NCI-H524 (cell line): ENCODE results near the gene C1orf174.

Experiments used
- DNase-seq, 2 experiments: peaks; one replicate each; lab custom pipeline; 2025; lab: John Stamatoyannopoulos, UW

Gene C1orf174

DNA sequence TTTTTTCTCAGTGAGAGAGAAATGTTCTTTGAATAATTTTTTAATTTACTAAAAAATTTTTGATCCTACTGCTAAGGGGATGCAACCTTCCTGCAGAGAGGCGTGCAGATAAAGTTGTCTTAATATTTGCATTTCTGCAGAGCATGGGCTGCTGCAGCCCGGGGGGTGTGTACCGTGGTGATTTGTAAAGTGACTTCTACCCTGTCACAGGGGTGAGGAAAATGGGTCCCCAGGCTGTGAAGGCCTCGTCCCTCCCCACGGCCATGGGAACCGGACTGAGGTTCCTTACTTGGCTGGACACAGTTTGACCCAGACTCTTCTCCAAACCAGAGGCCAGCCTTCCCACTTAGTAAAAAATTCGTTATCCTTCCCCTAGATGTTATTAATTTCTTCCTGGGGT is 9.5 kb upstream of the C1orf174 start:
- no peak for DNase-seq

DNA sequence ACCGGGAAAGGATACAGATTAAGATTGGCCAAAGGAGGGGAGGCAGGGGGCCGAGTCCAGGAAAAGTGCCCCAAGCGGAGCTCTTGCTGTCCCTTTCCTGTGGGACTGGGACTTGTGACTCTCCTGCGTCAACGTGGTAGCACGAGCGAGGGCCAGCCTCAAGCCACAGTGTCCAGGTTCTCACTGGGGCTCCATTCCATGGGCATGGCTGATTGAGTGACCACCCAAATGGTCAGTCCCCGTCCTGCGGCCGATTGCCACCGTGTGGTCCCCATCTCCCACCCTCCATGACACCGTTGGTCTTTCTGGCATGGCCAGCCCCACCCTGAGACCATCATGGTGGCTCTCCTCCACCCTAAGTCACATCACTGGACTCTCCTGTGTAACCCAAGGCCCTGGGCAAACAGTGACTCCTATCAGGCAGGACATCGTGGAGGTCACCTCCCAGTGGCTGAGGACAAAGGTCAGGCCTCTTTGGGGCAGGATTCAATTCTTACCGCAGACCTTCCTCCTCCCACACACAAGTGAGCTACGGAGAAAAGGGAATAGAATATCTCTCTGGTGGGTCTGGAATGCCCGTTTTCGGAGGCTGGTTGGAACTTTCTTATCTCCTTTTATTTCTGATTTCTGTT is 8.9 kb upstream of the C1orf174 start:
- no peak for DNase-seq

DNA sequence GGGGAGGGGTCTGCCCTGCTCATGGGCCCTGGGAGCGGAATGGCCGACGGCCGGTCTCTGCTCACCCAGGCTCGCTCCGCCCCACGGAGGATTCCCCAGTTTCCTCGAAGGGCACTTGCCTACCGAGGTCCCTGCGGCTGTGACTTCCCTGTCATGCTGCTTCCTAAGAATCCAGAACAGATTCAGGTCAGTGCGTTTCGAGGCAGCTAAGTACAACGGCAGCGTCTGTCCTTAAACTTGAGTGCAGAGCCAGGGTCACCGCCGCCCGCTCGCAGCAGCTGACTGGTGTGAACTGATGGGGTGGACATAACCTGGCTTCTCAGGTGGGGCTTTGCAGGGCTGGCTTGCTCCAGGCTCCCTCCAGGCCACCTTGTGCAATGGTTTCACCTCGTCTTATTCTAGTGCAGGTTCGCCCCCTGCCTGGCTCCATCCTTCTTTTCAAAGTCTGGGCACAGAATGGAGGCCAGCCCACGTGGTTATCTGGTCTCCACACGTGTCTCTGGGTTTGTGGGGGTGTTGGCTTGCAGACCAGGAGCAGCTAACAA is 7.6 kb upstream of the C1orf174 start:
- no peak for DNase-seq

DNA sequence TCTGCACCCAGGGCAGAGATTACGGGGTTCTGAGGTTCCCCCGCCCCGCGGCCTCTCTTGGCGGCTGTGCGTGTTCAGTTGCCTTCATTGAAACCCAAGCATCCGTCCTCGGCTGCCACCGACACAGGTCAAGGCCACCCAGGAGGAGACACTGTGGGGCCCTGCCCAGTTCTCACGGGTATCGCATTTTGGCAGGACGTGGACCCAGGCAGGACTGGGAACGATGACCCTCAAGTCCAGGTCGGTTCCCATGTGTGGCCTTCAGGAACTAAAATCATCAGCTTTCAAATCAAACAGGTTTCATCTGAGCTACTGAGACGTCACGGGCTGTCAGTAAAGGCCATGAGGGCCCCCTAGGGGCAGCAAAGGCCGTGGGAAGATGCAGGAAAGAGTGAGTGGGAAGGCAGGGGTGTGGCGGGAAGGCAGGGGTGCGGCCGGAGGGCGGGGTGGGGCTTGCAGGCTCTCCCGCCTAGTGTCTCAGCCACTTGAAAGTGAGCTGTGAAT is 7.0 kb upstream of the C1orf174 start:
- peak in 1 of 2 experiments; percentile 13 for DNase-seq

DNA sequence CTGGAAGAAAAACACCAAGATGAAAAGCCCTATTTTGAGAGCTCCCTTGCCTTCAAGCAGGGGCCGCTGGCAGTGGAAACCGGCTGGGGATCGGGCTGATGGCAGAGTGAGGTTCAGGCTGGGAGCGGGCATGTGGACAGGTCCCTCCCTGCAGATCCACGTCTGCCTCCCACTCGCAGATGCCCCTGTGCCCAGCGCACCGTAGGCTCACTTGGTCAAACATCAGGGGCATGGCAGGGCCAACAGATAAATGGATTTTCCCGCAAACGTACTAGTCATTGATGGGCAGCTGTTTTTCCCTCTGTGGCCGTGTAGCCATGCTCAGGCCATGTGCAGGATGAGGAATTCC is 6.6 kb upstream of the C1orf174 start:
- no peak for DNase-seq

DNA sequence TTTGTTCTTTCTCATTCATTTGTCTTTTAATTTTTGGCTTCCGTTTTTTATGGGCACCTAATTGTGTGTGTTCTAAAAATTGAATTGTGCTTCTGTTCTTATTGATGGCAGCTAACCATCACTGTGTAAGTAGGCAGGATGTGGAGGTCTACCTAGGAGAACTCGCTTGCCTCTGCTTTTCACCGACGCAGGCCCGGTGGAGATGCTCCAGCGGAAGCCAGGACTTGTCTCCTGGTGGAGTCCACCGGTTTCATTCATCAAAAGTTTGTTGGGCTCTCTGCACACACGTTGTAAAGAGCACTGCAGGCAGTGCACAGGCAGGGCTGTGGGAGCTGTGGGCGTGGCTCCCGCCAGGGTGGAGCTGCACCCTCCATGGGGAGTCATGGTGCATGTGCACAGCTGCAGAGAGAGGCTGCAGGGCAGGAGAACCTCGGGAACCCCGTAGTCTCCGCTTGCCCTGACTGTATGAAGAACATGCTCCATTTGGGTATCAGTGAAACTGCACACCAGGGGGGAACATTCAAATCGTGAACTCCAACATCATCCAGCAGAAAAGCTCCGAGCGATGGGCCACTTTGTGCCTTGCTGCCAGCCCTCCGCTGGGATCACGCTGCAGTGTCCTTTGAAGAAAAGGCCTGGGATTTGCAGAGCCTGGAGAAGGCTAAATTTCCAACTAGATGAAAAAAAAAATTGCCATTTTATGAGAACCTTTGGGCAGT is 6.0 kb upstream of the C1orf174 start:
- no peak for DNase-seq

DNA sequence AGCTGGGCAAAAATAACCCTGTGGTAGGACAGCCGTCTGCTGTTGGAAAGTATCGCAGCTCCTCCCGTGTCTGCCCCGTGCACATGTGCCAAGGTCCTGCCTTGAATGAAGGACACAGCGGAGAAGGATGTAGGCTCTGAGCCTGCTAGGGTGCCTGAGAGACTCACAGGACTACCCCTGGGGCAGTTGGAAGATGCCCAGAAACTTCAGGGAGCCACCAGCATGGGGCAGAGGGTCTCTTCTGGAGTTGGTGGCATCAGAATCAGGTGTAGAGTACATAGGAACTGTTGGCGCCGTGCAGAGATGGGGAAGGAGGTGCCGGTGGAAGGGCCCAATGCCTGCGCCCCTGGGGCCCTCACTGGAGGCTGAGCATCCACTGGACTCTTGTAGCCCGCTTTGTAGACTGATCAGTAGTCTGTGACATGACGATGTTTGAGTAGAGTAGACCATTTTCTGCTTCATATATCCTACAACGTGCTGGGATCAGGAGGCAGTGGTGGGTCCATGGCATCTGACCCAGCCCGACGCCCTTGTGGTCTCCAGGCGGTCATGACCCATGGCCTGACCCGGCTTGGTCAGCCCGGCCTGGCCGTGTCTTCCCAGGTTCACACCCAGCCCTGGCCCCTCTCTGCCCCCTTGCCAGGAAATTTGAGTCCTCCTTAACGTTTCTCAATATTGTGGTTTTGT is 5.3 kb upstream of the C1orf174 start:
- DNase-seq, result no peak

DNA sequence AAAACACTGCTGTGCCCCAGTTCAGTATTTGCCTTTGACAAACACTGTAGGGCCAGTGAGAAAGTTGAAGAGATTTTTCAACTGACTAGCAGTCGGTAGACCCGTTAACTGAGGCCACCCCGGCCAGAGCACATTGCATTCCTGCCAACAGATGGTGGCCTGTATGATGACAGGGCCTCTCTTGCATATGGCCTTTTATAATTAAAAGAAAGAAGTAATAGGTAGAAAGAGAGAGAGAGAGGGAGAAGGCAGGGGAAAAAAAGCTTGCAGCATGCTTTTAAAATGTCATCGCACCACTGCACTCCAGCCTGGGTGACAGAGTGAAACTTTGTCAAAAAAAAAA is 4.7 kb upstream of the C1orf174 start:
- DNase-seq, result no peak

DNA sequence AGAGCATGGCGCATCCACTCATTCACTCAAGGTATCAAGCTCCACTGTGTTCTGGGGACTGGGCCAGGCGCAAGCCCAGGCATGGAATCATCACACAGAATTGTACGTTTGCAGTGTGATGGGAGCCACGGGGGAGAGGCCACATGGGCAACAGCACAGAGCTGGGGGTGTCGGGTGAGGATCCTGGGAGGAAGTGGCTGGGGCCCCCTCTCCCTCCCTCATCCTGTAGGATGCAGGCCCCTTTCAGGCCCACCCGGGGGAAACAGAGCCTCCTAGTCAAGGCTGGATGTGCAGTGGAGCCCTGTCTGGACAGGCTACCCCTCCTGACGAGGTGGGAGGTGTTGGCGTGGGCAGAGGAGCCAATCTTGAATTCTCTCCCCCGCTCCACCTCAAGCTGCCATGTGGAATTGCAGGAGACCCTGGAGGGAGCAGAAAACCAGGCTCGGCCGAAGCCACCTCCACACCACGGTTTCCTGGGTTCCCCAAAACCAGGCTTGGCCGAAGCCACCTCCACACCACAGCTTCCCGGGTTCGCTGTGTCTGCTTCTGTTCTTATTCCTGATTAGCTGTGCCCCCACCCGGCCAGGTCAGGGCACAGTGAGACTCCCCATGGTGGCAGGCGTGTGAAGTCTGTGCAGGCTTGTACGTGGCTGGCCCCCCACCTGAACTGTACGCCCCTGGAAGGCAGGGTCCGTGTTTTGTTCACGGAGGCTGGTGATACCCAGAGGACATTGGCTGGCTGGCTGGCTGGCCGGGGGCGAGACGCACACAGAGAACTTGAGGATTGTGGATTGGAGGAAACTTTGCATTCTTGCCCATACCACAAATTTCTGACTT is 4.2 kb upstream of the C1orf174 start:
- DNase-seq, result no peak

DNA sequence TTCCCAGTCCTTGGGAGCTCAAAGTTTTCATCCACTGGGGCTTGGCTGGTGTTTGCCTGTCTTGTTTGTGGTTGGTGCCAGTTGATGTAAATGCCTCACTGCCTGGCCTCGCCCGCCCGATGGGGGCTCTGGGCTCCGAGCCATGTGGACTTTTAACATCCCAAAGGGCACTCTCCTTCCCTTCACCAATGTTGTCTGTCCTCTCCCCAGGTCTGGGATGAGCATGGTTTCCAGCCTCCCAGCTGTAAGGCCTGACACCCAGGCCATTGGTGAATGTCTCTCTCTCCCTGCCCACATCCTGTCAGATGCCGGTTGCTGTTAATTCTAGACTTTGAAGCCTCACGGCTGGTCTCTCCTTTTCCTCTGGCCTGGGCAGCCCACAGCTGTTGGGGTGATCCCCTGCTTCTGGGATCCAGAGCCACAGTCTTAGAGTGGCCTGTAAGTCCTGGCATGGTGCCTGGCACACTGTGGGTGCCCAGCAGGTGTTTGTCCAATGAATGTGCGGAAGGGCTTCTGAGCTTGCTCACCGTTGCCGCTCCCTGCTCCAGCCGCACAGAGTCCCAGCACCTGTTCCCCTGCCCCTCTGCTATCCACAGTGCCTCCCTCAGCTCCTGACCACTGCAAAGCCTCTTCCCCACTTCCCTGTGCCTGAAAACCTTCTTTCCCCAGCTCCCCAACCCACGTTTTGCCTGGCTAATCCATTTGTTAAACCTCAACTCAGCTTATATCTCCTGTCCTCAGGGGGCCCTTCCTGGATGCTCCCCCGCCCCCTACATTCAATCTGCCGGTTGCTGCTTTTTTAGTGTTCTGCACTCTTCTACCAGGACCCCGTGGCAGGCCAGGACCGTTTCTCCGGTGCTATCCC is 3.3 kb upstream of the C1orf174 start:
- DNase-seq, result peak in 1 of 2 experiments; percentile 12

DNA sequence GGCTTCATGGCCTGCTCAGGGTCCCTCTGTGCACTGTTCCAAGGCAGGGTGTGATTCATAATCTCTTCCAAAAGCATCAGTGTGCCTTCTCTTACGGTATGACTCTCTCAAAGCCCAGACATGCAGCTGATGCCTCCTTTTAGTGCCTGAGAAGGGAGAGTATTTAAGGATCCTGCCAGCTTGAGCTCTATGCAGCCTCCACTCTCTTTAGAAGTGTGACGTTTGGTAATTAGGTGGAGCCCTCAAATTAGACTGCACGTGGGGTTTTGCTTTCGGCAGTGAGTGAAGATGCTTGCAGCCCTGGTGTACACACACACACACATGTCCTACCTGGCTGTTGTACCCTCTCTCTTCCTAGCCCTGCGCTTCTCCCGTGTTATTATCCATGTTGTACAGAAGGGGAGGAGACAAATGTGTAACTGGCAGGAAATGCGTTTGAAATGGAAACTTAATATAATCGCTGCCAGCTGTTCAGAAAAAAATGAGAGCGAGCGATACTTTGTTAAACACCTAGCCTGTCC is 2.6 kb upstream of the C1orf174 start:
- peak in 1 of 2 experiments; percentile 19 for DNase-seq

DNA sequence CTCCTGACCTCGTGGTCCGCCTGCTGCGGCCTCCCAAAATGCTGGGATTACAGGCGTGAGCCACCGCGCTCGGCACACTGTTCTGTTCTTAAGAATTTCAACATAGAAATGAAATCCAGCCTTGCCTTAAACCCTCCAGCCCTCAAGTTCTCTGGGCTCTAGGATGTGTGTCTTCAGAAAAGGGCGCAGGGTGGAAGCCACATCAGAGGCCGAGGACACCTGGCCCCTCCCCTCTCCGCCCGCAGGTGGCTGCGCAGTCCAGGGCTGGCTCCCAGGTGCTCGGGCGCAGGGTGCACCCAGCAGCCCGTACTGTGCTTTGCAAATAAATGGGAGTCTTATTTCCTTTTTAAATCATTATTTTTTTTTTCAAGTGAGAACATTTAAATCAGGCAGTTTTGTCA is 2.0 kb upstream of the C1orf174 start:
- no peak for DNase-seq

DNA sequence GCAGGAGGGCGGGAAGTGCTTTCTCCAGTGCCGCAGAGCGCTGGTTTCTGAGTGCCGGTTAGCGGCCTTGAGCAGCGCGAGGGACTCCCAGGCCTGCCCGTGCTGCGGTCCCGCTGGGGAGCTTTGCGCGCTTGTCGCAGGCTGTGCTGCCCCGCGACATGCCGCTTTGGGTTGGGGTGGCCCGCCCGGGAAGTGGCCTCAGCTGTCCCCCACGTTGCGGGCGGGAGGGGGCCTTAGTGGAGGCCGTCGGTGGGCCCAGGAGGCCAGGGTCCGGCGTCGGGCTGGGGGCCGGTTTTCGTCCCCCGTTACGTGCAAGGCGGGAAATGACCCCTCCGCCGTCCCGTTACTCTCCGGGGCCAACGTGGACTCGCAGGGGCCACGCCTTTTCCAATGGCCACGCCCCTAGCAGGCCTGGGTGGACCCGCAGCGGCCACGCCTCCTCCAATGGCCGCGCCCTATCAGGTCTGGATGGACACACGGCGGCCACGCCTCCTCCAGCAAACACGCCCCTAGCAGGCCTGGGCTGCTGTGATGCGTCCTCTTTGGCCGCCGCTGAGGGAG is 977 bp upstream of the C1orf174 start:
- peak; percentile 89 to 93 for DNase-seq

DNA sequence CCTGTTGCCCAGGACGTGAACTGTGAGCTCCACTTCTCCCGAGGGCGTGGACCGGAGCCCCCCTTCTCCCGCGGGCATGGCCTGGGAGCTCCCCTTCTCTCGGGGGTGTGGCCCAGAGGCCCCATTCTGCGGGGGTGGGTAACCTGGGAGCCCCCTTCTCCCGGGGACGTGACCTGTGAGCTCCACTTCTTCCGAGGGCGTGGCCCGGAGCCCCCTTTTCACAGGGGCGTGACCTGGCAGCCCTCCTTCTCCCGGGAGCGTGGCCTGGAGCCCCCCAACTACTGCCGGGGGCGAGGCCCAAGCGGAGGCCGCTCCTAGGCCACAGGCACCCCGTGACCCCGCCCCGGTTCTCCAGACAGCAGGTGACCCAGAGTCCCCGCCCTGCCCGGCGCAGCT is 320 bp downstream of the C1orf174 start:
- DNase-seq, result no peak

DNA sequence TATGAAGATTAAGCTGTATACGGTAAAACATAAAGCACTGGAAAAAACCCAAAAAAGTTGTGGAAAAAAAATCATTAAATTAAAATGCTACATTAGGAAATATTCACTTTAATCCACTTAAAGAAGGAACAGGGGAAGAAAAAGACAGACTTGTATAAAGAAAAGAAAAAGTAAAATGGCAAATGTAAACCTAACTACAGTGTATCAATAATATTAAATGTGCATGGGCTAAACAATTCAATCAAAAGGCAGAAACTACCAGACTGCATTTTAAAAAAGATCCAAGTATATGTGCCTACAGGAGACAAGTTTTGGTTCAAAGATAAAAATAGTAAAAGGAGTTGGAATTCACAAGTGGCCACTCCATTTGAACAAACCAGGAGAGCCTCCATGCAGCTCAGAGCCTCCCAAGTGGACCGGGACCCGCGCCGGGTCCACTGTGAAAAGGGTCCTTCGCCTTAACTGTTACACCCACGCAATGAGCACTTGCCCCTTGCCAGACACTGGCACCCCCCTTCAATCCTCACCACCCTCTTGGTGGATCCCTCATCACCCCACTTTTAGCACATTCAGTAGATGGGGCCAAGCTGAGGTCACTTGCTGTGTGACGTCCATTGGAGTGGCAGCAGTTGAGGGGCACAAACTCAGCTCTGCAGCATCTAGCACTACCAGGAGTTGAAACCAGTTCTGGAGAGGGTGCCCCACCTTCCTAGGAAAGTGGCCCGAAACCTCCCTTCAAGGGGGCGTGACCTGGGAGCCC is 898 bp downstream of the C1orf174 start:
- no peak for DNase-seq

DNA sequence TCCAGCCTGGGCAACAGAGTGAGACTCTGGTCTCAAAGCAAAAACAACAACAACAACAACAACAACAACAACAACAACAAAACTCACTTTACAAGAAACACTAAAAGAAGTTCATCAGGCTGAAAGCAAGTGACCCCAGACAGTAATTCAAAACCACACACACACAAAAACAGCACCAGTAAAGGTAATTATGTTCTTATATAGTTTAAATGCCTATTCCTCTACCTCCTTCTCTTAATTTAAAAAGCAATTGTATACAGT is 1.7 kb downstream of the C1orf174 start:
- no peak for DNase-seq

DNA sequence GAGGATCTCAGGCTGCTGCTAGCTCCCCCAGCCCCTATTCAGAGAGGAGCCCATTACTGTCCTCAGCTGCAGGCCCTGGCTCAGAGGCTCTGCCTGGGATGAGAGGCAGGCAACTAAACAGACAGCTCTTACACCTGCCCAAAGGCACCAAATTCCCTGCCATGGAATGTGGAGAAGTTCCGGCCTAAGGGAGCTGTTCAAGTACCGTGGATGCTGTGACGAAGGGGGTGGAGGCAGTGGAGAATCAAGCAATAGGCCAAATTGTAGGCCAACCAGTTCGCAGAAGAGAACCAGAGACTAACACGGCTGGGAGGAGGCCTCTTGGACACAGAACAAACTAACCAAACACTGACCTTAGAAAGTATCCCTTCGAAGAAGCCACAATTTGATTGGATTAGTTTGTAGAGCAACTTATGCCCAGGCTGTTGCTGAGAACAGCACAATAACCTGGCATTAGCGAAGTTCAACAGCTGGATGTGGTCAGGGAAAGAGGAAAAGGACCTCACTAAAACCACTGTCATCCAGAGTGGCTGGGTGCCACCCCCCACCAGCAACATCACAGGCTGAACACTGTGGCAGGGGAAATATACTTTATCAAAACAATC is 3.6 kb downstream of the C1orf174 start:
- no peak for DNase-seq

DNA sequence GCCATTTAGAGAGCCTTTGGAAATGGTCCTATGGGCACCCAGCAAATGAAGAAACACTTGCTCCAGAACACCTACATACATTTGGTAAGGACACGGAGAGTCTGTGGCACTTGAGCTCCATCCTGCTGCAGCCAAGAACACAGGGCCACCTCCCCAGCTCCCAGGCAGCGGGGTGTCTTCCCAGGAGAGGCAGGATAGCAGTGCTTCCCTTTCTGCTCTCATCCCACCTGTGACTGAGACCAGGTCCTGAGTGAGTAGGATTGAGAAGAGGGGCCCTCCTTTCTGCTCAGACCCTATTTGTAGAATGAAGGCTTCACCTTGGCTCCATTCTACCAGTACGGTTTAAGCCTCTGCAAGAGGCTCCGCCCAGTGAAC is 4.1 kb downstream of the C1orf174 start:
- DNase-seq, result no peak

DNA sequence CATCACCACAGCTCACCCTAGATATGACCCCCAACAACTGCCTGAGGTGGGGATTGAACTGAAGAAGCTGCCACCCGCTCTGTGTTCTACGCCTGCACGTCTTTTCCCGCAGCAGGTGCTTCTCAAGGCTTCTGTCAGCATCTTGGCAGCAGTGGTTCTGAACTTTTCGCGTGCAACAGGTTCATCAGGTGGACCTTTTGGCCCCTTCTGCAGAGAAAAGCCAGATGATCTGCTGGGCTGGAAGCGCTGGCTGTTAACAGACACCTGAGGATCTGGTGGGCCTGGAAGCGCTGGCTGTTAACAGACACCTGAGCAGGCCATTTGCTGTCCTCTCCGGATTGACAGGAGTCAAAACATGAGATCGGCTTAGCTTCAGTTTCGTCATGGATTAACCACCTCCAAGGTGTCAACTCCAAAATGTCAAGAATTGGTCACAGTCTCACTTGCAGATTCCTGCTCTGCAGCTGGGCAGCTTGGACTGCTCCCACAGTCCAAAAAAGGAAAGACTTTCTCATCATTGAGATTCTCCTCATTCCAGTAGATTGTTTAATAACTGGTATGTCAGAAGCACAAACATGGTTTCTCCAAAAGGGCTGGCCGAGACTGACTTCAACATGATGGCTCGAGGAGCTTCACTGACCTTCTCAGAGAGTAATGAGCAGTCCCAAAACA is 4.7 kb downstream of the C1orf174 start:
- DNase-seq, result no peak
